BE2C (cell line): Measurements from ENCODE around the gene CNIH3.

Experiments used
- DNase-seq: peaks from one replicate; pipeline ENCODE4 v3.0.0-alpha.2; 2020
- H3K27me3 ChIP-seq: fragments of 250-450 bp; sonication (Bioruptor Pico); 2 replicates; pipeline ENCODE4 v1.5.1; 2020; ENCODE audit warnings: mild to moderate bottlenecking
- H3K36me3 ChIP-seq: fragments of 250-450 bp; sonication (Bioruptor Pico); 2 replicates; pipeline ENCODE4 v1.5.1; 2020; ENCODE audit warnings: mild to moderate bottlenecking
- H3K4me1 ChIP-seq: fragments of 250-450 bp; sonication (Bioruptor Pico); 2 replicates; pipeline ENCODE4 v1.5.1; 2020
- H3K4me3 ChIP-seq: 2 replicates; pipeline ENCODE4 v1.5.1; 2011; ENCODE audit warnings: low read depth, low read length
- H3K9me3 ChIP-seq: fragments of 250-450 bp; sonication (Bioruptor Pico); 2 replicates; pipeline ENCODE4 v1.5.1; 2020
- TF ChIP-seq, protein P1 (sequence below): IDR thresholded peaks from 2 replicates; pipeline ENCODE4 v1.5.1; 2012; ENCODE audit warnings: mild to moderate bottlenecking, low read depth, low read length

CNIH3 gene

GRCh38 chr1:224732377-224733026, 116.4 kb downstream of the CNIH3 start:
- TF ChIP-seq, protein P1, sequence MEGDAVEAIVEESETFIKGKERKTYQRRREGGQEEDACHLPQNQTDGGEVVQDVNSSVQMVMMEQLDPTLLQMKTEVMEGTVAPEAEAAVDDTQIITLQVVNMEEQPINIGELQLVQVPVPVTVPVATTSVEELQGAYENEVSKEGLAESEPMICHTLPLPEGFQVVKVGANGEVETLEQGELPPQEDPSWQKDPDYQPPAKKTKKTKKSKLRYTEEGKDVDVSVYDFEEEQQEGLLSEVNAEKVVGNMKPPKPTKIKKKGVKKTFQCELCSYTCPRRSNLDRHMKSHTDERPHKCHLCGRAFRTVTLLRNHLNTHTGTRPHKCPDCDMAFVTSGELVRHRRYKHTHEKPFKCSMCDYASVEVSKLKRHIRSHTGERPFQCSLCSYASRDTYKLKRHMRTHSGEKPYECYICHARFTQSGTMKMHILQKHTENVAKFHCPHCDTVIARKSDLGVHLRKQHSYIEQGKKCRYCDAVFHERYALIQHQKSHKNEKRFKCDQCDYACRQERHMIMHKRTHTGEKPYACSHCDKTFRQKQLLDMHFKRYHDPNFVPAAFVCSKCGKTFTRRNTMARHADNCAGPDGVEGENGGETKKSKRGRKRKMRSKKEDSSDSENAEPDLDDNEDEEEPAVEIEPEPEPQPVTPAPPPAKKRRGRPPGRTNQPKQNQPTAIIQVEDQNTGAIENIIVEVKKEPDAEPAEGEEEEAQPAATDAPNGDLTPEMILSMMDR: no peak
- no peak for DNase-seq
- no peaks in the 10 kb centered on the region for H3K36me3 ChIP-seq
- H3K9me3 ChIP-seq: no peaks in the 10 kb centered on the region
- peaks cover 9% of the 10 kb centered on the region for H3K4me1 ChIP-seq
- no peak overlapping the region for H3K4me3 ChIP-seq
- H3K27me3 ChIP-seq: no peaks in the 10 kb centered on the region

- Histone ChIP-seq H3K9me3 (no peaks in the 10 kb centered on the region), H3K36me3 (no peaks in the 10 kb centered on the region), H3K4me1 (peaks cover 9% of the 10 kb centered on the region), H3K4me3 (no peak overlapping the region; the same call in 1 of the 2 replicates), H3K27me3 (no peaks in the 10 kb centered on the region)
- TF ChIP-seq, protein P1: 0 out of 2 replicates have a peak, but pooled peaks have one; percentile 6
- peak; percentile 64 for DNase-seq
These were observed 117.2 kb downstream of the CNIH3 start for GRCh38 chr1:224733027-224733911.

DNA sequence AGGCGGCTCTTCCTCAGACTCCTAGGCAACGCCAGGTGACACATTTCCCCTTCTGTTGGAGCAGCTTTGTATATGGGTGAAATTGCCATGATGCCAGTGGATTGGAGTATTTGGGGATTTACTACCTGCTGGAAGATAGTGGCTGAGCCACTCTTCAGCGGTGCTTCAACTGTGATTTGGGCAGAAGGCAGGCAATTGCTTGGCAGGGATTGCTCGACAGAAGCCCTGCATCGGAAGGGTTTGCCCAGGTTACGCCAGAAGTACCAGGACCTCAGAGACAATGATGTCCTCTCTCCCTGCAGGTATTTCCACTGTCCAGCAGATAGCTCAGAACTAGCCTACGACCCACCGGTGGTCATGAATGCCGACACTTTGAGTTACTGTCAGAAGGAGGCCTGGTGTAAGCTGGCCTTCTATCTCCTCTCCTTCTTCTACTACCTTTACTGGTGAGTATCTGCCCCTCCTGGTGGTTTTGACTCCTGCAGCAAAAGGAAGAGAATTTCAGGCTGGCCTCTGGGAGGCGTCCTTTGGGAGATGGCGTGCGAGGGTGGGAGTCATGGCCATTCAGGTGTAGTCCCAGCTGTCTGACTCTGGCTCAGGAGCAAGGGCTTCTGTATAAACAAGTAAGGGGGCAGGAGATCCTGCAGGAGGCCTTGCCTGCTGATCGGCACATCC, 118.3 kb downstream of the CNIH3 start:
- DNase-seq: no peak
- Histone ChIP-seq H3K36me3 (no peaks in the 10 kb centered on the region), H3K9me3 (no peaks in the 10 kb centered on the region), H3K4me3 (no peak overlapping the region), H3K4me1 (peaks cover 9% of the 10 kb centered on the region), H3K27me3 (no peaks in the 10 kb centered on the region)
- TF ChIP-seq, protein P1: peak; percentile 35; the same call in 1 of the 2 replicates

- Histone ChIP-seq H3K4me3 (no peak overlapping the region), H3K9me3 (no peaks in the 10 kb centered on the region), H3K36me3 (no peaks in the 10 kb centered on the region), H3K4me1 (peaks cover 9% of the 10 kb centered on the region), H3K27me3 (no peaks in the 10 kb centered on the region)
- TF ChIP-seq, protein P1: no peak
- DNase-seq: no peak
These were observed 119.0 kb downstream of the CNIH3 start for GRCh38 chr1:224735159-224735558.

GRCh38 chr1:224736619-224737352, 120.7 kb downstream of the CNIH3 start:
- Histone ChIP-seq H3K36me3 (no peaks in the 10 kb centered on the region), H3K4me1 (peaks cover 9% of the 10 kb centered on the region), H3K4me3 (no peak overlapping the region), H3K27me3 (no peaks in the 10 kb centered on the region), H3K9me3 (no peaks in the 10 kb centered on the region)
- TF ChIP-seq, protein P1: no peak
- no peak for DNase-seq
